ENCODE results near the gene PABPN1L.
"Not testable (repeated sequence)": the region's sequence is repeated elsewhere in the genome, so short reads cannot be mapped to it uniquely, and the experiment has no call there.

Gene PABPN1L

DNA sequence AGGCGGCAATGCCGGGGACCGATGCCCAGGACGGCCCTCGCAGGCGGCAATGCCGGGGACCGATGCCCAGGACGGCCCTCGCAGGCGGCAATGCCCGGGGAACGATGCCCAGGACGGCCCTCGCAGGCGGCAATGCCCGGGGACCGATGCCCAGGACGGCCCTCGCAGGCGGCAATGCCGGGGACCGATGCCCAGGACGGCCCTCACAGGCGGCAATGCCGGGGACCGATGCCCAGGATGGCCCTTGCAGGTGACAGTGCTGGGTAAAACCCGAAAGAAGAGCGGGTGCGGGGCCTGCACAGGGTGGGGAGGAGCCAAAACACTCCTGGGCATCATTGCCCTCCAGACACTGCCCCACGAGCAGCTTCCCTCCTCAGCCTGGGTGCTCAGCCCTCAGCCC is 42.8 kb downstream of the PABPN1L start:
- not testable (repeated sequence) for DNase-seq

- DNase-seq: no peak
These were observed 44.0 kb downstream of the PABPN1L start for GRCh38 chr16:88822281-88823040.

DNA sequence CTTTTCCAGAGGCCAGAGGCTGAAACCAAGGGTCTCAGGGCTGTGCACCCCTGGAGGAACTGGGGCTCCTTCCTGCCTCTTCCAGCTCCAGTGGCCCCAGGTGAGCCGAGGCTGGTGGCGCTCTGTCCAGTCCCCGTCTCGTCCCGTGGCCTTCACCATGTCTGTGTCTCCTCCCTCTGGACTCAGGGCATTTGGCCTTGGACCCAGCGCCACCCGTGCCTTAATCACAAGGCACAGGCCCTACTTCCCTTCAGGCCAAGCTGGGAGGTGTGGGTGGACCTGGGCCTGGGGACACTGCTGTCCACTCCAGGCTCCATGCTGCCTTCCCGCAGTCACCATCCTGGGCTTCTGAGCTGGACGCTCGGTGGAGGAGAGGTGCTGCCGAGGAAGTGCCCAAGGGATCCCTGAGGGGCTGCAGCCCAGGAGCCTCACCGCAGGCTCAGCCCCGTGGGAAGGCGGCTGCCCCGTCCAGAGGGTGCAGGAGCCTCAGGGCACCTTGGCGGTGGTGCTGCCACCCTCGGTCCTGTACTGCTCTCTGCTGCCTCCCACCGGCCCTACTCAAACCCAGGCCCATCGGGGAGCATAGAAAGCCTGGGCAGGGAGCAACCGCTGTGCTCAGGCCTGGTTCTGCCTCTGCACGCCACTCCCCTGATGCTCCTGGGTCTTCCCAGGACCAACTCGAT is 45.2 kb downstream of the PABPN1L start:
- no peak for DNase-seq

DNA sequence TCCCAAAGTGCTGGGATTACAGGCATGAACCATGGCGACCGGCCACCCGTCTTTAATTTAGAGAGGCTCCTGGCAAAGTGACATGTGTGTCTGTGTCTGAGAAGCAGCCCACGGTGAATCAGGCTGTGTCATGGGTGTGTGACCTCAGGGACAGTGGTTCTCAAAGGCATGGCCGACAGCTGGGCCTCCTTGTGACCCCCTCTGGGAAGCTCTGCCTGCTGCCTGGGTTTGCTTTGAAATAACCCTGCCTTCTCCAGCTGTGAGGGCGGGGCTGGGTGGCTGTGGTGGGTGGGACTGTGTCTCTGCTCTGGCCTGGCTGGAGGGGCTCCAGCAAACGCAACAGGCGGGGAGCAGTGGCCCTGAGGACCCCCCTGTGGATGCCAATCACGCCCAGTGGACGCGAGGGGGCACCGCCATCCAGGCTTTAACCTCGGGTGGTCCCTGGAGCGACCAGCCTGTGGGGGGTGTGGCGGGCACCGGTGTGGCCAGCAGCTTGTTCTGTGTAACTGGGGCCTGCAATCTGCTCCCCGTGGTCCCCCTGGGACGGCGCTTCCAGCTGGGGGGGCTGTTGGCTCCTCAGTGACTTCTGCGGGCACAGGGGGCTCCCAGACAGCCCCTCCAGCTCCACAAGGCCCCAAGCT is 46.0 kb downstream of the PABPN1L start:
- no peak for DNase-seq

DNA sequence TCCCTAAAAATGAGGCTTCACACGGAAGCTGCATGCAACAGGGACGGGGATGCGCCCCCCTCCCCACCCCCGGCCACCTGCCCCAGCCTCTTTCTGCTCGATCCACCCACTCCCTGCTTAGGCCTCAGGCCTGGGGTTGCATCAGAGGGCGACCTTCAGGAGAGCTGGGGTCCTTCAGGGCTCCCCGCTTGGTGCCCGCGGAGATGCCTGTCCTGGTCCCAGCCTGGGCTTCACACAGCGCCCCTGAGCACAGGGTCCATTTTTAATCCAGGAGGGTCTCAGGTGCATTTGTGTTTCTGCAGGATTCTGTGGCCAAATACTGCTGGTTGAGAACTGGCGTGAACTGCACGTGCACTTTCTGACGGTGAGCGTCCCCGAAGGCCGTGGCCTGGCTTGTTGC is 47.3 kb downstream of the PABPN1L start:
- no peak for DNase-seq

- no peak for DNase-seq
These were observed 47.9 kb downstream of the PABPN1L start for GRCh38 chr16:88818575-88818874.

GRCh38 chr16:88817785-88818574 is 48.5 kb downstream of the PABPN1L start:
- no peak for DNase-seq

- DNase-seq: no peak
These were observed 49.5 kb downstream of the PABPN1L start for GRCh38 chr16:88816736-88817535.

- DNase-seq: no peak
These were observed 50.4 kb downstream of the PABPN1L start for GRCh38 chr16:88815901-88816589.

DNA sequence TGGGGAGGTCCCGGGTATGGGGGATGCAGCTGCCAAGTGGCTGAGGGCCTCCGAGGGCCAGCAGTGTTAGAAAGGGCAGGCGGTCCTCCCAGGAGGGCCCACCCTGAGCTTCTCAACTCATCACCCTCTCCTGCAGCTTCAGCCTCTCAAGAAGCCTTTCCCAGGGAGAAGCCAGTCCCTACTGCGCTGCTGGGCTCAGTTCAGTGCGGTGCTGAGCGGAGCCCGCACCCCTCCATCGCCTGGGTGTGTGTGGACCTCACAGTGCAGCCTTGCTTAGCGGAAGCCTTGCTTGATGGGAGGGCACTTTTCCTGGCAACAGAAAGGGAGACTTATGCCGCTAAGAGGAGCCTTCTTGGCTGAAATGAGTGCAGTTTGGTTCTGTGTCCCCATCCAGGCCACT is 51.2 kb downstream of the PABPN1L start:
- no peak for DNase-seq

DNA sequence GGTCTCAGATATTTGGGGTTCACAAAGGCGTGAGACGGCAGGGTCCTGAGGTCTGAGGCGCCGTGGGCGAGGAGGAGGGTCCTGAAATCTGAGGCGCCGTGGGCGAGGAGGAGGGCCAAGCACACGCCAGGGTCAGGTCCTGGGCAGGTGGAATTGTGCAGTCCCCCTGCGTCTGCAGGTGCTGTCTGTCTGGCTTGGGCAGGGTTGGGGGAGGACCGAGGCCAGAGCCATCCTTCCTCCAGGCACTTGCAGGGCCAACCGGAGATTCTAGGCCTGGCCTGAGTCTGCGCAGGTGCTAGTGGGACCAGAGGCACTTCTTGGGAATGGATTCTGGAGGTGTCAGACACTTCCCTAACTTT is 52.3 kb downstream of the PABPN1L start:
- no peak for DNase-seq

All from inflammatory macrophage treated with lipopolysaccharide for 4 hours (primary cell).